Loucy (cell line): Measurements from ENCODE around the gene ANKDD1B.

Experiments
- H2AFZ ChIP-seq: fragments of 200-600 bp; sonication (generic); 2 replicates; pipeline ENCODE4 v1.6.0; 2016; ENCODE audit warnings: antibody characterized with exemption, mild to moderate bottlenecking, low read length, moderate library complexity
- H3F3A ChIP-seq: fragments of 200-600 bp; 2 replicates; pipeline ENCODE4 v1.6.0; 2016; ENCODE audit warnings: antibody characterized with exemption, low read depth, mild to moderate bottlenecking
- H3K27me3 ChIP-seq: fragments of 200-600 bp; sonication (generic); 2 replicates; pipeline ENCODE4 v1.6.1; 2014; ENCODE audit warnings: low read length, mild to moderate bottlenecking; ENCODE audit not compliant: insufficient read depth, poor library complexity, severe bottlenecking
- H3K36me3 ChIP-seq: fragments of 200-600 bp; sonication (generic); 2 replicates; pipeline ENCODE4 v1.6.1; 2016; ENCODE audit warnings: low read length; ENCODE audit not compliant: insufficient read depth
- H3K4me1 ChIP-seq: fragments of 200-600 bp; sonication (generic); 2 replicates; pipeline ENCODE4 v1.5.1; 2014; ENCODE audit warnings: low read length, mild to moderate bottlenecking; ENCODE audit not compliant: insufficient read depth, poor library complexity, severe bottlenecking
- H3K4me2 ChIP-seq: fragments of 200-600 bp; sonication (generic); 2 replicates; pipeline ENCODE4 v1.6.0; 2014; ENCODE audit warnings: antibody characterized with exemption, low read length, low read depth, mild to moderate bottlenecking; ENCODE audit not compliant: poor library complexity, severe bottlenecking
- H3K4me3 ChIP-seq: fragments of 200-600 bp; sonication (generic); 2 replicates; pipeline ENCODE4 v1.5.1; 2014; ENCODE audit warnings: low read length, mild to moderate bottlenecking, mixed read lengths; ENCODE audit not compliant: poor library complexity, severe bottlenecking
- H3K79me2 ChIP-seq: fragments of 200-600 bp; sonication (generic); 2 replicates; pipeline ENCODE4 v1.6.1; 2014; ENCODE audit warnings: low read length; ENCODE audit not compliant: insufficient read depth
- H3K9ac ChIP-seq: fragments of 200-600 bp; sonication (generic); 2 replicates; pipeline ENCODE4 v1.6.0; 2014; ENCODE audit warnings: mild to moderate bottlenecking, low read depth, low read length, moderate library complexity; ENCODE audit not compliant: poor library complexity, severe bottlenecking
- H3K9me2 ChIP-seq: fragments of 200-600 bp; sonication (generic); replicated peaks from 2 replicates; pipeline ENCODE4 v1.6.1; 2016; ENCODE audit warnings: low read depth, low read length, mixed read lengths
- H3K9me3 ChIP-seq: fragments of 200-600 bp; sonication (generic); 2 replicates; pipeline ENCODE4 v1.6.1; 2014; ENCODE audit warnings: mild to moderate bottlenecking, antibody characterized with exemption, low read length, low read depth; ENCODE audit not compliant: insufficient read depth
- H4K20me1 ChIP-seq: fragments of 200-600 bp; sonication (generic); 2 replicates; pipeline ENCODE4 v1.6.0; 2014; ENCODE audit warnings: antibody characterized with exemption, low read length, mild to moderate bottlenecking; ENCODE audit not compliant: insufficient read depth, poor library complexity, severe bottlenecking
- CTCF ChIP-seq: fragments of 200-600 bp; sonication (generic); conservative IDR thresholded peaks from 2 replicates; pipeline ENCODE4 v1.5.1; 2014; ENCODE audit warnings: mild to moderate bottlenecking, antibody characterized with exemption, low read length
- EZH2phosphoT487 ChIP-seq: fragments of 200-600 bp; IDR thresholded peaks from 2 replicates; pipeline ENCODE4 v1.6.1; 2018; ENCODE audit warnings: antibody characterized with exemption, mild to moderate bottlenecking, moderate library complexity, borderline replicate concordance

Gene ANKDD1B

GRCh38 chr5:75701856-75702255, 90.6 kb downstream of the ANKDD1B start:
- no peaks in the 10 kb centered on the region for H3K9me2 ChIP-seq
- H4K20me1 ChIP-seq = no peaks in the 10 kb centered on the region
- TF ChIP-seq EZH2phosphoT487 (no peak), CTCF (no peak)
- H3K4me2 ChIP-seq = no peak overlapping the region
- H2AFZ ChIP-seq = no peak overlapping the region
- no peaks in the 10 kb centered on the region for H3K4me1 ChIP-seq
- peaks cover 32% of the 10 kb centered on the region; the same call in 1 of the 2 replicates for H3K36me3 ChIP-seq
- no peak overlapping the region for H3K4me3 ChIP-seq
- H3K27me3 ChIP-seq = no peaks in the 10 kb centered on the region
- no peak overlapping the region for H3K9ac ChIP-seq
- H3K79me2 ChIP-seq = no peaks in the 10 kb centered on the region
- H3K9me3 ChIP-seq = no peaks in the 10 kb centered on the region
- no peaks in the 10 kb centered on the region for H3F3A ChIP-seq

GRCh38 chr5:75706016-75706415, 94.8 kb downstream of the ANKDD1B start:
- H3K9ac ChIP-seq = no peak overlapping the region
- H3K4me1 ChIP-seq = peaks cover 13% of the 10 kb centered on the region
- peaks cover 32% of the 10 kb centered on the region; the same call in 1 of the 2 replicates for H3K36me3 ChIP-seq
- 0 out of 2 replicates have a peak, but pooled peaks cover 3% of the 10 kb centered on the region for H3F3A ChIP-seq
- H3K27me3 ChIP-seq = no peaks in the 10 kb centered on the region
- H3K9me3 ChIP-seq = no peaks in the 10 kb centered on the region
- no peak for TF ChIP-seq CTCF
- no peak overlapping the region for H3K4me2 ChIP-seq
- no peaks in the 10 kb centered on the region for H4K20me1 ChIP-seq
- H2AFZ ChIP-seq = no peak overlapping the region
- H3K79me2 ChIP-seq = peaks cover 20% of the 10 kb centered on the region; the same call in 1 of the 2 replicates
- no peak overlapping the region for H3K4me3 ChIP-seq
- H3K9me2 ChIP-seq = no peaks in the 10 kb centered on the region

GRCh38 chr5:75706775-75707174, 95.5 kb downstream of the ANKDD1B start:
- H3F3A ChIP-seq = 0 out of 2 replicates have a peak, but pooled peaks cover 3% of the 10 kb centered on the region
- H3K4me3 ChIP-seq = no peak overlapping the region
- TF ChIP-seq EZH2phosphoT487 = no peak
- no peak for TF ChIP-seq CTCF
- peaks cover 30% of the 10 kb centered on the region; the same call in 1 of the 2 replicates for H3K36me3 ChIP-seq
- H3K4me2 ChIP-seq = no peak overlapping the region
- no peak overlapping the region for H2AFZ ChIP-seq
- H4K20me1 ChIP-seq = peaks cover 4% of the 10 kb centered on the region
- H3K9me3 ChIP-seq = no peaks in the 10 kb centered on the region
- H3K9ac ChIP-seq = no peak overlapping the region
- H3K27me3 ChIP-seq = no peaks in the 10 kb centered on the region
- H3K9me2 ChIP-seq = no peaks in the 10 kb centered on the region
- H3K79me2 ChIP-seq = peaks cover 23% of the 10 kb centered on the region
- H3K4me1 ChIP-seq = peaks cover 16% of the 10 kb centered on the region
